ENCODE measurements around the gene HABP2.

HABP2 gene

DNA sequence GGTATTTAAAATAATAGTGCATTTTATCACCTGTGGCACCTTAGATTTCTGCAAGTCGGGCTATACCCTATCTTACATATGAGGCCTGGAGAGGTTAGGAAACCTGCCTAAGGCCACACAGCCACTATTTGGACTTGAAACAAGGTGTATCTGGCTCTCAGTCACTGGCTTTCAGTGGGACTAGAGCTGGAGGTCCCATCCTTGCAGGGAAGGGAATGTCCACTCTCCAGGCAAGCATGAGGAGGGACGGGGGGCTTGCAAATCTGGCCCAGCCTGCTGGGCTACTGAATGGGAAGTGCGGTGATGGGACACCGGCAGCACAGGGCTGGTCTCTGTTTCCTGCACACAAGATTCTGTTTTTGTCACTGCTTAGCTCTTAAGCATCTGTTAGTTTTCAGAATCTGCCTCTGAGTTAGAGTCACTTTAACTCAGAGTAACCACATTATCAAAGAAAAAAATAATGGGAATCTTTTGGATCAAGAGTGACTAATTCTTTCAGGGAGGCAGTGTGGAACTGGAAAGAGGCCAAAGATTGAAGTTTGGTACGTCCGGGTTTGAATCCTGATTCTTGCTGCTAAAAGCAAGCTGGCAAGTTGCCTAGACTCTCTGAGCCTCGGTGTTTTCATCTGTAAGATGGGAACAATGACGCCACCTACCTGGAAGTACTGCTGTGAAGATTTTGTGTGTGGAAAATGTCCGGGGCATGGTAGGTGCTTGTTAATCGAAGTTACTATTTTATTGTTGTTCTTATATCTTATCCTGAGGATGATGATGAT lies 33.8 kb upstream of the HABP2 start:
- H3K27me3 ChIP-seq (ENCODE audit: low read depth, low read length) = no peaks in the 10 kb centered on the region

DNA sequence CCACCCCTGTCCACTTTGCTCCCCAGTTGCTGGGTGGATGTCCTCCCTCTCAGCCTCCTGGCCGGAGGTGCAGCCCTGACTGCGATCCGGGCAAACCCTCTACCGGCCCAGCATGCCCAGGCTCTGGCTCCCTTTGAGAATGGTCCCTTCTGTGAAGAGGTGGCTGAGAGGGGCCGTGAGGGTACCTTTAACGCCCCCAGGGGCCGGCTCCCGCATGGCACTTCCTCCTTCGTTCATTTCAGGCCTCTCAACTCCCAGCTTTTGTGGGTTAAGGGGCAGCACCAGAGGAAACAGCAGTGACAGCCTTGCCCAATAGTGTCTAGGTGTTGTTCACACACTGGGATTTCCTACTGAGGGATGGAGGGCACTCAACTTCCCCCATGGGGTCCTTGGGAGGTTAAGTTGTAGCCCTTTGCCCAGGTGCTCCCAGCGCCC lies 33.2 kb upstream of the HABP2 start:
- Histone ChIP-seq H3K27me3 (ENCODE audit: low read depth, low read length) (no peaks in the 10 kb centered on the region), H3K9me3 (ENCODE audit: control insufficient read depth in 1 of 2, low read length in 2 of 2) (no peaks in the 10 kb centered on the region), H3K4me3 (ENCODE audit: low read depth in 1 of 2, low read length in 2 of 2) (no peak overlapping the region), H3K27ac (ENCODE audit: low read length) (no peak overlapping the region), H3K4me1 (ENCODE audit: control insufficient read depth in 1 of 2, insufficient read depth in 2 of 2, low read length in 2 of 2) (peaks cover 0 to 7% of the 10 kb centered on the region in 2 donors), H3K36me3 (ENCODE audit: control insufficient read depth in 1 of 2, insufficient read depth in 2 of 2, low read length in 2 of 2) (no peaks in the 10 kb centered on the region)

More for the DNA sequence above, 33.8 kb upstream of the HABP2 start:
- no peaks in the 10 kb centered on the region for H3K36me3 ChIP-seq (ENCODE audit: control insufficient read depth in 1 of 2, insufficient read depth in 2 of 2, low read length in 2 of 2)
- no peaks in the 10 kb centered on the region for H3K9me3 ChIP-seq (ENCODE audit: control insufficient read depth in 1 of 2, low read length in 2 of 2)
- peaks cover 0 to 7% of the 10 kb centered on the region in 2 donors for H3K4me1 ChIP-seq (ENCODE audit: control insufficient read depth in 1 of 2, insufficient read depth in 2 of 2, low read length in 2 of 2)
- H3K27ac ChIP-seq (ENCODE audit: low read length) = no peak overlapping the region
- H3K4me3 ChIP-seq (ENCODE audit: low read depth in 1 of 2, low read length in 2 of 2) = no peak overlapping the region

DNA sequence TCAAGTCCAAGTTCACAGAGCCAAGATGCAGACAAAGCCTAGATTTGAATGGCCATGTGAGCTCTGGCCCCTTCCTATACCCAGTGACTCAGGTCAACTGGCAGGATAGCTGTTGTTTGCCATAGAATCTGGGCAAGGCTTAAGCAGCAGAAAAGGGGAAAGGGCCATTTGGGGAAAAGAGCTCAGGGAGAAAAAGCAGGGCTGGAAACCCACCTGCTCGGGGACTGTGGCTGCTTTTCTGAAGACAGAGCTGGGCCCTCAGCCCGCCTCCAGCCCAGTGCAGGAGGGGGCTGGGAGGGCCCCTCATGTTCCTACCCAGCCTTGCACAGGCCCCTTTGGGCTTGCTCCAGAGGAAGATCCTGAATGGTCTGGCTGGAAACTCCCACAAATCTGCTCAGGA lies 32.6 kb upstream of the HABP2 start:
- Histone ChIP-seq H3K9me3 (ENCODE audit: control insufficient read depth in 1 of 2, low read length in 2 of 2) (no peaks in the 10 kb centered on the region), H3K27ac (ENCODE audit: low read length) (no peak overlapping the region), H3K27me3 (ENCODE audit: low read depth, low read length) (no peaks in the 10 kb centered on the region), H3K4me1 (ENCODE audit: control insufficient read depth in 1 of 2, insufficient read depth in 2 of 2, low read length in 2 of 2) (peaks cover 0 to 7% of the 10 kb centered on the region in 2 donors), H3K36me3 (ENCODE audit: control insufficient read depth in 1 of 2, insufficient read depth in 2 of 2, low read length in 2 of 2) (no peaks in the 10 kb centered on the region), H3K4me3 (ENCODE audit: low read depth in 1 of 2, low read length in 2 of 2) (no peak overlapping the region)

DNA sequence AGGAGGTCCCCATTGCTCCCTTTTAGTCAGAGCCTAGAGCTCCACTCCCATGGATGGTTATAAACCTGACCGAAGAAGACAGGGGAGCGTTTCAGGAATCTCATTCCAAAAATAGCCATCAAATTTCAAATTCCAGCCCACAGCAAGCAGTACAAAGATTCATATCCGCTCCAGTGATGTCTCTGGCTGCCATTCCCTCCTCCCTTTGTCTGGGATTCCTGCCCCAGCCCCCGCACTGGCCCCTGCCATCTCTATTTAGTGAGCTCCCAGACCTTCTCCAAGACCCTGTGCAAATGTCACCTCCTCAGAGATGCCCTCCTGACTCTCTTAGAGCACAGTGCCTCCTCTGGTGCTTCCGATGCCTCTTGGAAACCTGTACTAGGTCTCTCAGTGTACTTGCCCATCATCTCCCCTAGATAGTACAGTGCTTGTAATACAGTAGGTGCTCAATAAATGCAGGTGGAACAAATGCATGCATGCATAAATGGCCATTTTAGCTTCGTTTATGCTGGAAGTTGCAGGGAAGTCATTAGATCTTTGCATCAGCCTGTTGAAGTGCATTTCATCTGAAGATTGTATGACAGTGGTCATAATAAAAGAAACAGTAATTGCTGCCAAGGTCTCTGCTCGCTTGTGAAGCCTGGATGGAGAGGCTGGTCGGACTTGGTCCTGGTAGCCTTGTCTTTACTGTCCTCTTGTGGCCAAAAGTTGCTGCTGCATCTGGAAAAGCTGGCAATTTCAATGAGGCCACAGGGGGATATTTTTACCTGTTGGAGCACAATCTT lies 32.0 kb upstream of the HABP2 start:
- H3K4me1 ChIP-seq (ENCODE audit: control insufficient read depth in 1 of 2, insufficient read depth in 2 of 2, low read length in 2 of 2) = peaks cover 0 to 7% of the 10 kb centered on the region in 2 donors

DNA sequence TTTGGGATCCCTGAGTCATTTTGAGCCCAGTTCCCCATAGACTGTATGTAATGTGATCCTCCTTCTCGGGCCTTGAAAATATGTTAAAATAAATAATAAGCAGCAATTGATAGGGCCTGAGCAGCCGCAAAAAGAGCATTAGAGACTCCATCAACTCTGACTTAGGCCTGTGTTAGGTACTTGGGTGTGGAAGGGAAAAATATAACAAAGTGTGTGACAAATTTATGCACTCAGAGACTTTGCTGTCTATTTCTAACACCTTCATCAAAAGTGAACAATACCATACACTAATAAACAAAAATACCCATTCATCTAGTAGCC lies 31.4 kb upstream of the HABP2 start:
- H3K4me3 ChIP-seq (ENCODE audit: low read depth in 1 of 2, low read length in 2 of 2) = no peak overlapping the region

More for the DNA sequence above, 32.0 kb upstream of the HABP2 start:
- no peaks in the 10 kb centered on the region for H3K9me3 ChIP-seq (ENCODE audit: control insufficient read depth in 1 of 2, low read length in 2 of 2)
- H3K36me3 ChIP-seq (ENCODE audit: control insufficient read depth in 1 of 2, insufficient read depth in 2 of 2, low read length in 2 of 2) = no peaks in the 10 kb centered on the region
- no peak overlapping the region for H3K4me3 ChIP-seq (ENCODE audit: low read depth in 1 of 2, low read length in 2 of 2)
- no peaks in the 10 kb centered on the region for H3K27me3 ChIP-seq (ENCODE audit: low read depth, low read length)
- no peak overlapping the region for H3K27ac ChIP-seq (ENCODE audit: low read length)

DNA sequence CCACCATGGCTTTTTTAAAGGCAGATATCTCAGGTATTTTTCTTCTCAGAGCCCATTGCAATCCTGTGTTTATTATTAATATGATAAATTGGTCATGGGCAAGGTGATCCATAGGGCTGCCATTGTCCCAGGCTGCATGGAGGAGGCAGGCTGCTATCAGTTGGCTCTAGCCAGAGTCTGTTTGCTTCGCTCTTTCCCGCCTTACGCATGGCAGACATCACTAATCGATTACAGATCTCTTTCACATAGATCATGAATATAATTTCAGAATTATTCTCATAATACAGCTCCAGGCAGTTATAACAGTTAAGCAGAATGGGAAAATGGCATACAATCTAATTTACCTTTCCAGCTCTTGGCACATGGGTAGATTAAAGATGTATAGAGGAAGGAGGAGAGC lies 30.4 kb upstream of the HABP2 start:
- H3K27ac ChIP-seq (ENCODE audit: low read length) = no peak overlapping the region
- H3K9me3 ChIP-seq (ENCODE audit: control insufficient read depth in 1 of 2, low read length in 2 of 2) = no peaks in the 10 kb centered on the region
- H3K4me3 ChIP-seq (ENCODE audit: low read depth in 1 of 2, low read length in 2 of 2) = no peak overlapping the region
- no peaks in the 10 kb centered on the region for H3K36me3 ChIP-seq (ENCODE audit: control insufficient read depth in 1 of 2, insufficient read depth in 2 of 2, low read length in 2 of 2)
- H3K4me1 ChIP-seq (ENCODE audit: control insufficient read depth in 1 of 2, insufficient read depth in 2 of 2, low read length in 2 of 2) = peaks cover 0 to 7% of the 10 kb centered on the region in 2 donors
- no peaks in the 10 kb centered on the region for H3K27me3 ChIP-seq (ENCODE audit: low read depth, low read length)

More for the DNA sequence above, 31.4 kb upstream of the HABP2 start:
- no peaks in the 10 kb centered on the region for H3K9me3 ChIP-seq (ENCODE audit: control insufficient read depth in 1 of 2, low read length in 2 of 2)
- H3K27ac ChIP-seq (ENCODE audit: low read length) = no peak overlapping the region
- no peaks in the 10 kb centered on the region for H3K36me3 ChIP-seq (ENCODE audit: control insufficient read depth in 1 of 2, insufficient read depth in 2 of 2, low read length in 2 of 2)
- no peaks in the 10 kb centered on the region for H3K27me3 ChIP-seq (ENCODE audit: low read depth, low read length)
- H3K4me1 ChIP-seq (ENCODE audit: control insufficient read depth in 1 of 2, insufficient read depth in 2 of 2, low read length in 2 of 2) = peaks cover 0 to 7% of the 10 kb centered on the region in 2 donors

DNA sequence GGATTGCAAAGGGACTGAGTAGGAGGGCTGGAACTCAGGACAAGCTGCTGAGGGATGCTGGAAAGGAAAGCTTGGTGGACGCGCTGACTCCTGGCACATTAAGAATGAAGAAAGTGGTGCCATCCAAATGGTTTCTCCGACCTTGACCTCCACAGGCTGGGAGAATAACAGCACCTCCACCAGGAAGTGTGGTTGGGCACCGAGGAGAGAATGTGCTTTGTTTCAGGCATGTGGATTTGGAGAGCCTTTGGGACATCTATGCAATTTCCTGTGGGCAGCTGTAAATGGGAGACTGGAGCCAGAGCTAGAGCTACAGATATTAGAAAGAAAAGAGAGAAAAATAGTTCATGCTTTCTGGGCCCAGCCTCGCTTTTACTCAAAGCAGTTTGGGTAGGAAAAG lies 29.8 kb upstream of the HABP2 start:
- Histone ChIP-seq H3K27me3 (ENCODE audit: low read depth, low read length) (no peaks in the 10 kb centered on the region), H3K9me3 (ENCODE audit: control insufficient read depth in 1 of 2, low read length in 2 of 2) (no peaks in the 10 kb centered on the region), H3K36me3 (ENCODE audit: control insufficient read depth in 1 of 2, insufficient read depth in 2 of 2, low read length in 2 of 2) (no peaks in the 10 kb centered on the region), H3K27ac (ENCODE audit: low read length) (no peak overlapping the region), H3K4me3 (ENCODE audit: low read depth in 1 of 2, low read length in 2 of 2) (no peak overlapping the region), H3K4me1 (ENCODE audit: control insufficient read depth in 1 of 2, insufficient read depth in 2 of 2, low read length in 2 of 2) (peaks cover 0 to 7% of the 10 kb centered on the region in 2 donors)

DNA sequence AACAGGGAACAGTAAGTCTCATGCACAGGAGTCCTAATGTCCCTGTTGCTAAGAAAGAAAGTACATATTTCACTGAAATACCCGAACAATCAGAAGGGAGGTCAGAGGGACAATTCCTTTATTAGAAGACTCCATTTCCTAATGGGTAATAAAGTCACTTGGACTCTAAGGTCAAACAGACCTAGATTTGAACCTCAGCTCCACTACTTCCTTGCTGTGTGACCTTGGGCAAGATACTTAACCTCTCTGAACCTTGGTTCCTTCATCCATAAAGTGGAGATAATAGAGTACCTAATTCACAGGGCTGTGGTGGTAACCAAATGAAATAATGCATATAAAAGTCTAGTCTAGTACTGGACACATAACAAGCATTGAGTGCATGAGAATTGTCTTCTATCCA lies 29.2 kb upstream of the HABP2 start:
- Histone ChIP-seq H3K4me3 (ENCODE audit: low read depth in 1 of 2, low read length in 2 of 2) (no peak overlapping the region), H3K27me3 (ENCODE audit: low read depth, low read length) (no peaks in the 10 kb centered on the region), H3K9me3 (ENCODE audit: control insufficient read depth in 1 of 2, low read length in 2 of 2) (no peaks in the 10 kb centered on the region), H3K36me3 (ENCODE audit: control insufficient read depth in 1 of 2, insufficient read depth in 2 of 2, low read length in 2 of 2) (no peaks in the 10 kb centered on the region), H3K4me1 (ENCODE audit: control insufficient read depth in 1 of 2, insufficient read depth in 2 of 2, low read length in 2 of 2) (peaks cover 0 to 7% of the 10 kb centered on the region in 2 donors), H3K27ac (ENCODE audit: low read length) (no peak overlapping the region)

DNA sequence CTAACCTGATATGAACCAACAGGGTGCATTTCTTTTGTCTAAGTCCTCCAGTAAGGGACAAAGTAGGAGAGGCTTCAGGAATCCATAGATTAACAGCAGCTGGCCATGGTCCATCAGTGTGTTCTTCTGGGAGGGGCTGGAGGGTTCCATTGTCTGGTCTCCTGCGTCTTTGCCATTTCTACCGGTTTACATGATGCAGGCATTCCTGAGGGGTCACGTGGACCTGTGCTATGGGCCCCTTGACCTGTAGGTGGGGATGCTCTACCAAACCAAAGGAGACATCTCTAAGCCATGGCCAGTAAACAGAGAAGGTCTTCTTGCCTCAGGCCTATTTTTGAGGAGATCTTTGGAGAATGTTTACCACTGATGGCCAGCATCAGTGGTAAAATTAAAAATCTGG lies 28.7 kb upstream of the HABP2 start:
- Histone ChIP-seq H3K4me3 (ENCODE audit: low read depth in 1 of 2, low read length in 2 of 2) (no peak overlapping the region), H3K27me3 (ENCODE audit: low read depth, low read length) (no peaks in the 10 kb centered on the region), H3K4me1 (ENCODE audit: control insufficient read depth in 1 of 2, insufficient read depth in 2 of 2, low read length in 2 of 2) (peaks cover 0 to 7% of the 10 kb centered on the region in 2 donors), H3K27ac (ENCODE audit: low read length) (no peak overlapping the region), H3K36me3 (ENCODE audit: control insufficient read depth in 1 of 2, insufficient read depth in 2 of 2, low read length in 2 of 2) (no peaks in the 10 kb centered on the region), H3K9me3 (ENCODE audit: control insufficient read depth in 1 of 2, low read length in 2 of 2) (no peaks in the 10 kb centered on the region)

DNA sequence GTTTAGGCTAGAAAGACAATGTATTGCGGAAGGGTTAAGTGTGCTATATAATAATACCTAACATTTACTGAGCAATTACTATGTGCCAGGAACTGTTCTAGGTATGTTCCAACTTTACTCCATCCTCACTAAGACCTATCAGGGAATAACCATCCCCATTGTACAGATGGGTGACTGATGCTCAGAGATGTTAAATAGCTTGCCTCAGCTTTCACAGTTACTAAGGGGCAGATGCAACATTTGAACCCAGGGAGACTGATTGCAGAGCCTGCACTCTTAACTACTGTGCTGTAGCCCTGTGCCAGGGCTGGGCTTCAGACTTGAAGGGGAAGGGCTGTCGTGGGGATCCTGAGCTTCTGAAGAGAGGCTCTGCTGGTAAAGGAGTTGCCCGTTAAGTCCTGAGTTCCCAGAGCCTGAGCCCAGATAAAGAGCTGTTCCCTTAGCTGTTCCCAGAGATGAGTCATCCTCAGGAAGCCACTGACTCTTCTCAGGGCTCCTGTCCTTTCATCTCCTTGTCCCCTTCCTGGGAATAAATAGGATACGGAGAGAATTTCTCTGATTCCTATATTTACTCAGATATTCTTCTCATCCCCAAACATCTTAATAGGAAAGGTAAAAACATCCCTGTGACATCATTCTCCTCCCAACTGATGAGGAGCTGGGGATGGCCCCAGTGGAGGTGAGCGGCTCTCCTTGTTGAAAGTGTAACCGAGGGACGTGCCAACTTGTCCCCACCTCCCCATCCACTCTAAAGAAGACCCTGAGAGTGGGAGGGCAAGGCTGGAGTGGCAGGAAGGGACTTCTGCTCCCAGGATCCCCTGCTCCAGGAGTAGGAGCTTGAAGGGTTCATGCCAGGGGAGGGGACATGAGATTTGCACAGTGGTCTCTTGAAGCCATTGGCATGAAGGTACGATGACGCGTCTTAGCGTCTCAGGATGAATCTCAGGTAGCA lies 28.0 kb upstream of the HABP2 start:
- Histone ChIP-seq H3K9me3 (ENCODE audit: control insufficient read depth in 1 of 2, low read length in 2 of 2) (no peaks in the 10 kb centered on the region), H3K4me3 (ENCODE audit: low read depth in 1 of 2, low read length in 2 of 2) (no peak overlapping the region), H3K27ac (ENCODE audit: low read length) (no peak overlapping the region), H3K27me3 (ENCODE audit: low read depth, low read length) (no peaks in the 10 kb centered on the region), H3K4me1 (ENCODE audit: control insufficient read depth in 1 of 2, insufficient read depth in 2 of 2, low read length in 2 of 2) (peaks cover 0 to 7% of the 10 kb centered on the region in 2 donors), H3K36me3 (ENCODE audit: control insufficient read depth in 1 of 2, insufficient read depth in 2 of 2, low read length in 2 of 2) (no peaks in the 10 kb centered on the region)

DNA sequence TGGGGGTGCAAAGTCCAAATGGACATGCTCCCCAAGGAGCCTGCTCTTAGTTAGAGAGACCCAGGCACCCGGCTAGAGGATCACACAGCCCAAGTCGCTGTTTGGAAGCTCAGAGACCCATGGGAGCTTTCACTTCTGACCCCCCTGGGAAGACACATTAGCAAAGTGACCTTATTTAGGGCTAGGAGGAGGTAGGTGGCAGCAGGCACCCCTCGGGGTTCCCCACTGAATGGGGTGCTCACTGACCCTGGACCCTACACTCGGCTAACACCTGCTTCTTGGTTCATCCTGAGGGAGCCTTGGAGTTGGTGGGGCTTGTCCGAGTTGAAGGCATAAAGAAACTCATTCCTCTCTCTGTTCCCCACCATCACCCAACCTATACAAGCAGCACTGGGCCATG lies 27.1 kb upstream of the HABP2 start:
- no peaks in the 10 kb centered on the region for H3K27me3 ChIP-seq (ENCODE audit: low read depth, low read length)
- no peaks in the 10 kb centered on the region for H3K9me3 ChIP-seq (ENCODE audit: control insufficient read depth in 1 of 2, low read length in 2 of 2)
- no peak overlapping the region for H3K4me3 ChIP-seq (ENCODE audit: low read depth in 1 of 2, low read length in 2 of 2)

More for the DNA sequence above, 27.1 kb upstream of the HABP2 start:
- peaks cover 0 to 4% of the 10 kb centered on the region in 2 donors for H3K4me1 ChIP-seq (ENCODE audit: control insufficient read depth in 1 of 2, insufficient read depth in 2 of 2, low read length in 2 of 2)
- H3K27ac ChIP-seq (ENCODE audit: low read length) = no peak overlapping the region
- no peaks in the 10 kb centered on the region for H3K36me3 ChIP-seq (ENCODE audit: control insufficient read depth in 1 of 2, insufficient read depth in 2 of 2, low read length in 2 of 2)

All from muscle layer of duodenum (tissue), 2 donors.